GM12874 (cell line): ENCODE data around the gene DNAH6.
A peak's percentile ranks its signal among the peaks of the same experiment; 100 is the strongest.

Source experiments
- CTCF ChIP-seq: IDR thresholded peaks from 2 replicates; pipeline ENCODE4 v1.5.1; 2011; ENCODE audit warnings: low read depth, mild to moderate bottlenecking, control low read depth, low read length, moderate library complexity; ENCODE audit not compliant: insufficient read depth

The DNAH6 gene

GRCh38 chr2:84862006-84862405, 345.7 kb downstream of the DNAH6 start:
- no peak for TF ChIP-seq CTCF

- TF ChIP-seq CTCF = peak; percentile 34; the same call in 1 of the 2 replicates
Observed at GRCh38 chr2:84865181-84865783, 349.0 kb downstream of the DNAH6 start.

GRCh38 chr2:84866122-84866521, 349.8 kb downstream of the DNAH6 start:
- TF ChIP-seq CTCF = no peak
